ENCODE data around the gene ALG9. TPM values are rescaled to one million over a fixed set of nuclear protein-coding genes. Genes with fewer than 3 reads are reported as not detected.

The ALG9 gene
- polyA plus RNA-seq, 2 of the 4 experiments (the other 2 are of a cell fraction) = 15.3 to 33.3 TPM

GRCh38 chr11:111814557-111815320 lies 56.6 kb downstream of the ALG9 start:
- ChIA-PET POLR2A (no interaction called here), CTCF (no interaction called here)
- Histone ChIP-seq H3K4me2 (no peak overlapping the region), H3K4me3 (no peak overlapping the region), H3K4me1 (no peaks in the 10 kb centered on the region), H3K9me3 (no peaks in the 10 kb centered on the region), H3K27ac (no peak overlapping the region)
- 82% methylated on average over 8 of the region's 8 CpGs for WGBS (ENCODE audit: missing lambda C conversion rate)
- FAIRE-seq = no peak
- TF ChIP-seq EHMT2 (IDR thresholded peaks at IDR 0.05; ENCODE audit: low read depth) (no peak), HOXB5 (CRISPR knock-in tag; IDR thresholded peaks at IDR 0.05) (no peak), CHD2 (IDR thresholded peaks at IDR 0.05; ENCODE audit: low read length, partially characterized antibody) (no peak), EP300 (IDR thresholded peaks at IDR 0.05) (no peak), KDM5A (IDR thresholded peaks at IDR 0.05) (no peak), CBX8 (IDR thresholded peaks at IDR 0.05) (no peak), HOXB13 (CRISPR knock-in tag; IDR thresholded peaks at IDR 0.05; ENCODE audit: low read depth) (no peak), RNF2 (IDR thresholded peaks at IDR 0.05; ENCODE audit: borderline replicate concordance, low read depth) (no peak), CTCF (IDR thresholded peaks at IDR 0.05) (no peak), ESRRA (IDR thresholded peaks at IDR 0.05; ENCODE audit: borderline replicate concordance, low read length) (no peak), FOSB (CRISPR knock-in tag; IDR thresholded peaks at IDR 0.05) (no peak), CHD4 (IDR thresholded peaks at IDR 0.05; ENCODE audit: borderline replicate concordance) (no peak), CBX2 (IDR thresholded peaks at IDR 0.05; ENCODE audit: borderline replicate concordance, low read depth) (no peak), POLR2AphosphoS2 (conservative IDR thresholded peaks at IDR 0.05; ENCODE audit: low read length) (no peak), RFX5 (IDR thresholded peaks at IDR 0.05) (no peak), FOSL2 (IDR thresholded peaks at IDR 0.05) (no peak), FOSL2 (CRISPR knock-in tag; IDR thresholded peaks at IDR 0.05) (no peak)
- TF ChIP-seq, protein P1, sequence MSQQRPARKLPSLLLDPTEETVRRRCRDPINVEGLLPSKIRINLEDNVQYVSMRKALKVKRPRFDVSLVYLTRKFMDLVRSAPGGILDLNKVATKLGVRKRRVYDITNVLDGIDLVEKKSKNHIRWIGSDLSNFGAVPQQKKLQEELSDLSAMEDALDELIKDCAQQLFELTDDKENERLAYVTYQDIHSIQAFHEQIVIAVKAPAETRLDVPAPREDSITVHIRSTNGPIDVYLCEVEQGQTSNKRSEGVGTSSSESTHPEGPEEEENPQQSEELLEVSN (IDR thresholded peaks at IDR 0.05; ENCODE audit: borderline replicate concordance, low read depth) = no peak
- TF ChIP-seq, protein P2, sequence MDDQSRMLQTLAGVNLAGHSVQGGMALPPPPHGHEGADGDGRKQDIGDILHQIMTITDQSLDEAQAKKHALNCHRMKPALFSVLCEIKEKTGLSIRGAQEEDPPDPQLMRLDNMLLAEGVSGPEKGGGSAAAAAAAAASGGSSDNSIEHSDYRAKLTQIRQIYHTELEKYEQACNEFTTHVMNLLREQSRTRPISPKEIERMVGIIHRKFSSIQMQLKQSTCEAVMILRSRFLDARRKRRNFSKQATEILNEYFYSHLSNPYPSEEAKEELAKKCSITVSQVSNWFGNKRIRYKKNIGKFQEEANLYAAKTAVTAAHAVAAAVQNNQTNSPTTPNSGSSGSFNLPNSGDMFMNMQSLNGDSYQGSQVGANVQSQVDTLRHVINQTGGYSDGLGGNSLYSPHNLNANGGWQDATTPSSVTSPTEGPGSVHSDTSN (IDR thresholded peaks at IDR 0.05) = no peak
- TF ChIP-seq, protein P3, sequence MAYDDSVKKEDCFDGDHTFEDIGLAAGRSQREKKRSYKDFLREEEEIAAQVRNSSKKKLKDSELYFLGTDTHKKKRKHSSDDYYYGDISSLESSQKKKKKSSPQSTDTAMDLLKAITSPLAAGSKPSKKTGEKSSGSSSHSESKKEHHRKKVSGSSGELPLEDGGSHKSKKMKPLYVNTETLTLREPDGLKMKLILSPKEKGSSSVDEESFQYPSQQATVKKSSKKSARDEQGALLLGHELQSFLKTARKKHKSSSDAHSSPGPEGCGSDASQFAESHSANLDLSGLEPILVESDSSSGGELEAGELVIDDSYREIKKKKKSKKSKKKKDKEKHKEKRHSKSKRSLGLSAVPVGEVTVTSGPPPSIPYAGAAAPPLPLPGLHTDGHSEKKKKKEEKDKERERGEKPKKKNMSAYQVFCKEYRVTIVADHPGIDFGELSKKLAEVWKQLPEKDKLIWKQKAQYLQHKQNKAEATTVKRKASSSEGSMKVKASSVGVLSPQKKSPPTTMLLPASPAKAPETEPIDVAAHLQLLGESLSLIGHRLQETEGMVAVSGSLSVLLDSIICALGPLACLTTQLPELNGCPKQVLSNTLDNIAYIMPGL (CRISPR knock-in tag; IDR thresholded peaks at IDR 0.05; ENCODE audit: borderline replicate concordance) = no peak
- no peak for ATAC-seq
- DNase-seq (ENCODE audit: low read depth in 1 of 2, low spot score in 1 of 2) = no peak

DNA sequence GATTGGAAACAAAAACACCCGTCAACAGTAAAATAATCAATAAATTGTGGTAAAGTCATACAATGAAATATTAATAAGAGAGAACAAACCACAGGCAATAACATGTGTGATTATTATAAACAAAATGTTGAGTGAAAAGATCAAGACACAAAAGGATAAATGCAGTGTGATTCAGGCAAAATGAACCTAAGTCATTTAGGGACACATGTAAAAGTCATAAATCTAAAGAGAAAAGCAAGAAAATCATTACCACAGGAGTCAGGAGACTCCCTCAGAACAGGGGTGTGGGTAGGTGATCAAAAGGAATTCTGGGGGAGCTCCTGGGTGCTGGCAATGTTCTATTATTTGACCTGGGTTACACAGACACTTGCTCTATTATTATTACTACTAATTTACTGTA lies 57.3 kb downstream of the ALG9 start:
- H3K27ac ChIP-seq = no peak overlapping the region
- WGBS (ENCODE audit: missing lambda C conversion rate) = 95% methylated on average over 1 of the region's 1 CpG
- POLR2A ChIA-PET = no interaction called here
- H3K4me3 ChIP-seq = no peak overlapping the region
- CTCF ChIA-PET = no interaction called here
- no peaks in the 10 kb centered on the region for H3K9me3 ChIP-seq
- no peak for DNase-seq (ENCODE audit: low read depth in 1 of 2, low spot score in 1 of 2)
- no peak for FAIRE-seq
- H3K4me1 ChIP-seq = no peaks in the 10 kb centered on the region
- no peak for ATAC-seq
- no peak overlapping the region for H3K4me2 ChIP-seq
- TF ChIP-seq RFX5 (IDR thresholded peaks at IDR 0.05) (no peak), EP300 (IDR thresholded peaks at IDR 0.05) (no peak), NFE2L2 (conservative IDR thresholded peaks at IDR 0.05; ENCODE audit: low read length) (no peak), CTCF (IDR thresholded peaks at IDR 0.05) (no peak), HOXB5 (CRISPR knock-in tag; IDR thresholded peaks at IDR 0.05) (no peak), FOSB (CRISPR knock-in tag; IDR thresholded peaks at IDR 0.05) (no peak), HOXB13 (CRISPR knock-in tag; IDR thresholded peaks at IDR 0.05; ENCODE audit: low read depth) (no peak), RNF2 (IDR thresholded peaks at IDR 0.05; ENCODE audit: borderline replicate concordance, low read depth) (no peak), CEBPB (IDR thresholded peaks at IDR 0.05) (no peak), RARB (CRISPR knock-in tag; IDR thresholded peaks at IDR 0.05) (no peak), CHD2 (IDR thresholded peaks at IDR 0.05; ENCODE audit: low read length, partially characterized antibody) (no peak), EHMT2 (IDR thresholded peaks at IDR 0.05; ENCODE audit: low read depth) (no peak)
- TF ChIP-seq, protein P4, sequence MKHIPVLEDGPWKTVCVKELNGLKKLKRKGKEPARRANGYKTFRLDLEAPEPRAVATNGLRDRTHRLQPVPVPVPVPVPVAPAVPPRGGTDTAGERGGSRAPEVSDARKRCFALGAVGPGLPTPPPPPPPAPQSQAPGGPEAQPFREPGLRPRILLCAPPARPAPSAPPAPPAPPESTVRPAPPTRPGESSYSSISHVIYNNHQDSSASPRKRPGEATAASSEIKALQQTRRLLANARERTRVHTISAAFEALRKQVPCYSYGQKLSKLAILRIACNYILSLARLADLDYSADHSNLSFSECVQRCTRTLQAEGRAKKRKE (CRISPR knock-in tag; IDR thresholded peaks at IDR 0.05; ENCODE audit: low read depth) = no peak
- TF ChIP-seq, protein P3 (CRISPR knock-in tag; IDR thresholded peaks at IDR 0.05; ENCODE audit: borderline replicate concordance) = no peak
